Urinary bladder (tissue), 4 donors: ENCODE measurements around the gene PITHD1. TPM values are rescaled to one million over a fixed set of nuclear protein-coding genes. Genes with fewer than 3 reads are reported as not detected.
"Not testable (repeated sequence)": the region's sequence is repeated elsewhere in the genome, so short reads cannot be mapped to it uniquely, and the experiment has no call there.

Experiments
- DNase-seq: peaks from one replicate; pipeline ENCODE4 v3.0.0-alpha.2; 2015; ENCODE audit errors: extremely low spot score
- H3K27ac ChIP-seq: one replicate; pipeline ENCODE4 v1.5.1; 2013; ENCODE audit warnings: low read depth, mild to moderate bottlenecking, moderate library complexity
- H3K36me3 ChIP-seq: one replicate; pipeline ENCODE4 v1.6.1; 2013; ENCODE audit warnings: mild to moderate bottlenecking, moderate library complexity; ENCODE audit not compliant: insufficient read depth
- H3K4me1 ChIP-seq: one replicate; pipeline ENCODE4 v1.6.1; 2013; ENCODE audit warnings: mild to moderate bottlenecking, moderate library complexity; ENCODE audit not compliant: insufficient read depth
- H3K4me3 ChIP-seq: one replicate; pipeline ENCODE4 v1.5.1; 2013; ENCODE audit warnings: low read depth, low read length
- WGBS: extraction: QIAGEN DNeasy Blood & Tissue Kit; methylation state at CpG from one replicate; pipeline ENCODE4 v1.1.7; 2013; 5-methylcytosine and 5-hydroxymethylcytosine counted together
- polyA plus RNA-seq: library from polyadenylated mRNA; stranded (reverse); fragments of 200-250 nt; gene quantifications from one replicate; pipeline ENCODE4 v1.2.3, GENCODE V29; 2013
- total RNA-seq: library from RNA; depleted of rRNA; stranded (reverse); fragments of >200 nt; gene quantifications from one replicate; pipeline ENCODE4 v1.2.3, GENCODE V29; 2014
- donor health status: healthy with polysubstance abuse.
- donor health status: healthy.

Gene PITHD1
- 43.6 TPM for total RNA-seq
- polyA plus RNA-seq, result 49.2 TPM

GRCh38 chr1:23777979-23778814, at the start of gene PITHD1:
PITHD1 (plus strand) TSS chr1:23778418; CDS start chr1:23778516, 98 bp downstream.
- Histone ChIP-seq H3K4me1 (no peaks in the 10 kb centered on the region), H3K4me3 (peak within 1 kb of the TSS; percentile 91), H3K27ac (peak within 1 kb of the TSS; percentile 94), H3K36me3 (no peaks in the 10 kb centered on the region)
- WGBS, result under 1% methylated on average over 89 of the region's 91 CpGs
- peak; percentile 59 for DNase-seq

GRCh38 chr1:23732363-23733224, 45.6 kb upstream of the PITHD1 start:
- no peak for DNase-seq
- 91% methylated on average over 10 of the region's 10 CpGs for WGBS
- Histone ChIP-seq H3K36me3 (no peaks in the 10 kb centered on the region), H3K4me1 (no peaks in the 10 kb centered on the region), H3K27ac (no peak overlapping the region), H3K4me3 (no peak overlapping the region)

- WGBS, result 97% methylated on average over 5 of the region's 5 CpGs
- not testable (repeated sequence) for DNase-seq, H3K36me3 ChIP-seq, H3K4me3 ChIP-seq, H3K27ac ChIP-seq, H3K4me1 ChIP-seq
These were observed 44.9 kb upstream of the PITHD1 start for GRCh38 chr1:23733281-23733680.

GRCh38 chr1:23736437-23737134, 41.6 kb upstream of the PITHD1 start:
- no peaks in the 10 kb centered on the region for H3K36me3 ChIP-seq
- no peaks in the 10 kb centered on the region for H3K4me1 ChIP-seq
- no peak overlapping the region for H3K4me3 ChIP-seq
- 95% methylated on average over 7 of the region's 7 CpGs for WGBS
- no peak overlapping the region for H3K27ac ChIP-seq
- DNase-seq, result no peak

- Histone ChIP-seq H3K4me1 (no peaks in the 10 kb centered on the region), H3K4me3 (no peak overlapping the region), H3K36me3 (no peaks in the 10 kb centered on the region), H3K27ac (no peak overlapping the region)
- DNase-seq, result no peak
- 88% methylated on average over 5 of the region's 5 CpGs for whole genome bisulfite sequencing
These were observed 36.6 kb upstream of the PITHD1 start for GRCh38 chr1:23741609-23742008.

- Histone ChIP-seq H3K4me3 (peak overlapping the region; percentile 93), H3K4me1 (no peaks in the 10 kb centered on the region), H3K27ac (peak overlapping the region; percentile 90), H3K36me3 (no peaks in the 10 kb centered on the region)
- 8% methylated on average over 28 of the region's 28 CpGs for WGBS
- no peak for DNase-seq
These were observed 35.4 kb upstream of the PITHD1 start for GRCh38 chr1:23742670-23743286.

- peak within 1 kb of the TSS; percentile 90 for H3K27ac ChIP-seq
- peak within 1 kb of the TSS; percentile 93 for H3K4me3 ChIP-seq
- DNase-seq, result peak; percentile 18
- no peaks in the 10 kb centered on the region for H3K4me1 ChIP-seq
- H3K36me3 ChIP-seq, result no peaks in the 10 kb centered on the region
- under 1% methylated on average over 119 of the region's 119 CpGs for WGBS
These were observed 34.7 kb upstream of the PITHD1 start, which contains the start of gene ELOA for GRCh38 chr1:23743287-23744152. ELOA (plus strand) TSS chr1:23743471; CDS start chr1:23743504, 33 bp downstream.

GRCh38 chr1:23745515-23745914, 32.7 kb upstream of the PITHD1 start:
- 63% methylated on average over 1 of the region's 1 CpG for WGBS
- no peaks in the 10 kb centered on the region for H3K4me1 ChIP-seq
- H3K36me3 ChIP-seq, result no peaks in the 10 kb centered on the region
- no peak overlapping the region for H3K27ac ChIP-seq
- H3K4me3 ChIP-seq, result no peak overlapping the region
- DNase-seq, result no peak

GRCh38 chr1:23748016-23748415, 30.2 kb upstream of the PITHD1 start:
- DNase-seq, result no peak
- 78% methylated on average over 3 of the region's 3 CpGs for WGBS
- H3K4me1 ChIP-seq, result no peaks in the 10 kb centered on the region
- no peak overlapping the region for H3K4me3 ChIP-seq
- no peak overlapping the region for H3K27ac ChIP-seq
- H3K36me3 ChIP-seq, result peaks cover 5% of the 10 kb centered on the region

GRCh38 chr1:23751050-23751814, 27.0 kb upstream of the PITHD1 start:
- Histone ChIP-seq H3K4me1 (no peaks in the 10 kb centered on the region), H3K36me3 (peaks cover 12% of the 10 kb centered on the region), H3K4me3 (no peak overlapping the region), H3K27ac (no peak overlapping the region)
- DNase-seq, result no peak
- WGBS, result 69% methylated on average over 11 of the region's 11 CpGs

- H3K4me3 ChIP-seq, result no peak overlapping the region
- no peak for DNase-seq
- no peak overlapping the region for H3K27ac ChIP-seq
- no peaks in the 10 kb centered on the region for H3K4me1 ChIP-seq
- 83% methylated on average over 4 of the region's 4 CpGs for WGBS
- H3K36me3 ChIP-seq, result peaks cover 12% of the 10 kb centered on the region
These were observed 26.4 kb upstream of the PITHD1 start for GRCh38 chr1:23751815-23752200.

GRCh38 chr1:23752909-23753308, 25.3 kb upstream of the PITHD1 start:
- Histone ChIP-seq H3K4me3 (no peak overlapping the region), H3K27ac (no peak overlapping the region), H3K4me1 (no peaks in the 10 kb centered on the region), H3K36me3 (peaks cover 12% of the 10 kb centered on the region)
- WGBS, result 91% methylated on average over 1 of the region's 1 CpG
- DNase-seq, result no peak
